Measurements from ENCODE around the gene HOGA1.
"Not testable (repeated sequence)": the region's sequence is repeated elsewhere in the genome, so short reads cannot be mapped to it uniquely, and the experiment has no call there.

HOGA1 gene

DNA sequence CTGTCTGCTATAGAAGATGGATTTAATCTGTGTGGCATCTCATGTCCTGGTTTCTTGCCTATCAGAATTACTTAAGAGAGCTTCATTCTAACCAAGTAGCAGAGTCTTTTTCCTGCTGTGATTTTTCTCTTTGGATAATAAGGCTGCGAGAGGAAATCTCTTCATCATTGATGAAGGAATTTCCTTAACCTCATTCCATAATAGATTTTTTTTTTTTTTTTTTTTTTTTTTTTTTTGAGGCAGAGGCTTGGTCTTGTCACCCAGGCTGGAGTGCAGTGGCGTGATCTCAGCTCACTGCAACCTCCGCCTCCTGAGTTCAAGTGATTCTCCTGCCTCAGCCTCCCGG lies 65.2 kb downstream of the HOGA1 start:
- not testable (repeated sequence) for DNase-seq (ENCODE audit: low read depth)

DNA sequence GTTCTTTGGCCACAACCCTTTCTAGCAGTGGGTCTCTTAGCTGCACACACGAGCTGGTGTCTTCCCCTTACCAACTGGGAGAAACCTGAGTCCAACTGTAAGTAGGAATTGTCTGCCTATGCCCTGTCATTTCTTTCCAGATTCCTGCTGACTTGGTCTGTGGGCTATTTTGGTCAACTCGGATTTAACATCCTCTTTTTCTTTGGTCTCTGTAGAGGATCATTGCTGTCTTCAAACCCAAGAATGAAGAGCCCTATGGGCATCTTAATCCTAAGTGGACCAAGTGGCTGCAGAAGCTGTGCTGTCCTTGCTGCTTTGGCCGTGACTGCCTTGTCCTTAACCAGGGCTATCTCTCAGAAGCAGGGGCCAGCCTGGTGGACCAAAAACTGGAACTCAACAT lies 66.5 kb downstream of the HOGA1 start:
- no peak for DNase-seq (ENCODE audit: low read depth)

DNA sequence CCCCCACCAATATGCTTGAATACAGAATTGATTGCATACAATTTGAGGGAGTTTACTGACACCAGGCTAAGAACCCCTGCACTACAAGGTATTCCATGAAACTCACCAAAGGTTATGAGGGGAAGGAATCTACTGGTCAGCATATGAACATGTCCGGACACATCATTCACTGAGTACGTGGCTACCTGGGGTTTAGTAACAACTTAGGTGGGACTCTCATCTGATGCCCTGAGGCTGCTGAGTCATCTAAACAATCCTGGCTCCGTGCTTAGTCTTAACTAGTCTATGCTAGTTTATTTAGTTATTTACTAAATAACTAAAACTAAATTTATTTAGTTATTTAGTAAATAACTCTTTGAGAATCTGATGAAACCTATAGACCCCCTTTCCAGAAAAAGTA lies 67.6 kb downstream of the HOGA1 start:
- DNase-seq (ENCODE audit: low read depth): no peak

DNA sequence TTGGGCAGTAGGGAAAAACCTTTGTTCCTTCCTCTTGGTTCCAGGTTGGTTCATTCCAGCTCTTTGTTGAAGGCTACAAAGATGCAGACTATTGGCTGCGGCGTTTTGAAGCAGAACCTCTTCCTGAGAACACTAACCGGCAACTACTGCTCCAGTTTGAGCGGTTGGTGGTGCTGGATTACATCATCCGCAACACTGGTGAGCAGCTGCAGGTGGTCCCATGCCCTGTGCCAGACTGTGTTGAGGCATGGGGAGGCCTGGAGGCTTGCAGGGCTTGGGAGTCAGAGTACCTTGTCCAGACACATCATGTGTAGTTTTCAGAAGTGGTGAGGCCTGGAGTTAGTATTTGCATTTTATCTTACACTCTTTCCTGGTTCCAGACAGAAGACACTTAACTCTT lies 72.6 kb downstream of the HOGA1 start:
- DNase-seq (ENCODE audit: low read depth): no peak

DNA sequence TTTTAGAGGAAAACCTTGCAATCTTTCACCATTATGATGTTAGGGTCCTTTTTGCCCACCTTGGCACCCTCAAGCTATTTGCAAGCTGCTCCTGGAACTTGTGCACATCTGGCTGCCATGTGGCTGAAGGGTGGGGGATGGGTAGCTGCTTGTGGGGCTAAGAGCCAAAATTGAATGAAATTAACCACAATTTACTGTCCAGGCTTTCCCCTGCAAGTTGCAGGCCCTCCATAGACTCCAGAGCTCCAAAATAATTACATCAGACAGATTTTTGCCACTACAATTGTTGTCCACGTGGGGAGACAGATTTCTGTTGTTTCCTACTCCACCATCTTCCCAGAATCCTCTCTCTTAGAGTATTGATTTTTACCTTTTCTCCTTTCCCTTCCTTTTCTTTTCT lies 75.4 kb downstream of the HOGA1 start:
- DNase-seq (ENCODE audit: low read depth): no peak

All from stimulated activated CD8-positive, alpha-beta memory T cell treated with anti-CD3 and anti-CD28 coated beads, Interleukin-7, amount 100 ng/mL, for 24 hours (primary cell).